ENCODE data around the gene CUEDC2. TPM values are rescaled to one million over a fixed set of nuclear protein-coding genes. Genes with fewer than 3 reads are reported as not detected.

CUEDC2 gene
- total RNA-seq, 2 donors from 2014 or later, result 61.8 to 66.3 TPM

DNA sequence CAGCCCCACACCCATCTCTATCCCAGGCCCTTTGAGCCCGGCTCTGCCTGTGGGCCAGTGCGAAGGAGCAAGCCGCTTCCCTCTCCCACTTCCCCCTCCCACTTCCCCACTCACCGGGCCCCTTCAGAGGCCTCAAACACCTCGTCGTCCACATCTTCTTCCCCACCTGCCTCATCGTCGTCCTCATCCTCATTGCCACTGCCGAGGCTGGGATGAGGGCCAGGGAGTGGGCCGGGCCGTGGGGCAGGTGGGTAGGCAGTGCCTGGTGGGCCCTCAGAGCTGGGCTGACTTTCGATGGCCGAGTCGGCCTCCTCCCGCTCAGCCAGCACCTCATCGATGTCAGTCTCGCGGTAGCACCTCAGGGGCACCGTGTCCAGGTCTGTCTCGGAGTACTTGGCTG lies 17.6 kb downstream of the CUEDC2 start:
- intact Hi-C loops (cut with DNase I), result no loop called here
- ATAC-seq (no peak), DNase-seq (peak; percentile 11)

DNA sequence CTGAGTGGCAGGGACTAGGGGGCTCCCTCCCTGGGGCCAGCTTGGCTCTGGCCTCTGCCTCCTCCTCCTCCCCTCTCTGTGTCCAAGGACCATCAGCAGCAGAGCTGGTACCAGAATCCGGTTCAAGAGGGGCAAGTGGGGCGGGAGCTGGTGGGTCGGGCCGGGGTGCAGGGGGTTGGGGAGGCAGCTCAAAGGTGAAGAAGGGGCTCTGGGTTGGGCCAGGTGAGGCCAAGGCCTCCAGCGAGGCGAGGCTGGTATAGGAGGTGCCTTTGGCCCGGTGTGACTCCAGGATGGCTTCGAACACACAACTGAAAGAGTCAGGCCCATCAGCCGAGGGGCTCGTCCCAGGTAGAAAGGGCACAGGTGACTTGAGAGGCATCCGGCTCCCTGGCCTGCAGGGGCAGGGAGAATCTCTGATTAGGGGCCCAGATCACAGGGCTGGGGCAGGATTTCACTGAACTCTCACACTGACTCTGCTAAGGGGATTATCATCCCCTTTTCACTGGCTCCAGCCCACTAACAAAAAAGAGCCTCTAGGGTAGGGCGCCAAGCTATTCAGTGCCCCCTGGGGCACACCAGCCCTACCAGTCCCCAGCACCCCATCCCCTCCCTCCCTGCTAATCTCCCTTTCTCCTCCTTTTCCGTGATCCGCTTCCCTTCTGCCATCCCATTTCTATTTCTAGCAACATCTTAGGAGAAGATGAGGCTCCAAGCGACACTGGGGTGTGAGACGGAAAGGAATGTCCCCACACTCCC lies 18.4 kb downstream of the CUEDC2 start:
- no peak for DNase-seq

DNA sequence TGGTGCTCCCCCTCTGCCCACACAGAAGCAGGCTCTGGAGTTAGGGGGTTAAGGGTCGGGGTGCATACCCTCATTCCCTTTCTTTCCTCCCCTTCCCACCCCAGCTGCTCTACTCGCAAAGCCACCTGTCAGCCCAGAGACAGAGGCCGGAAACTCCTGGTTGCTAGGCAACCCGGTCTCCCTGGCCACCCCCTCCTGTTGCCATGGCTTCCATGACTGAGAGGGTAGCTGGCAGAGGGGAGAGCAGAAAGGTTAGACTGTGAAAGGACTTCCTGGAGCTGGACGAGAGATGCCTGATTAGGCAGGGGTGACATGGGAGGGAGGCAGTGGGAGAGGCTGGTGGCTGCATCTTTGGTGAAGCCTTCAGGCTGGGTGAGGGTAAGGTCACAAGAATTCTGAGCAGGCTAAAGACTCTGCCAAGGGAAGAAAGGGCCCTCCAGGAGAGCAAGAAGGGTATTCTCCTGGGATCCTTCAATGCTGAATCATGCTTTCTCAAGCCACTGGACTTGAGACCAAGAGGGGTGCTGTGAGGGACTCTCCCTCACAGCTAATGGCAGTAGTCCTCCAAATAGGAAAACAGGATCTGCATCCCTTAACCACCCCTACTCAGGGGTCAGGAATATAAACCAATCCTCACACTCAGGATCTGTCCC lies 19.2 kb downstream of the CUEDC2 start:
- no peak for DNase-seq
- intact Hi-C loops (cut with DNase I), result no loop called here

More for the DNA sequence above, 18.4 kb downstream of the CUEDC2 start:
- no peak for ATAC-seq
- intact Hi-C loops (cut with DNase I), result no loop called here

DNA sequence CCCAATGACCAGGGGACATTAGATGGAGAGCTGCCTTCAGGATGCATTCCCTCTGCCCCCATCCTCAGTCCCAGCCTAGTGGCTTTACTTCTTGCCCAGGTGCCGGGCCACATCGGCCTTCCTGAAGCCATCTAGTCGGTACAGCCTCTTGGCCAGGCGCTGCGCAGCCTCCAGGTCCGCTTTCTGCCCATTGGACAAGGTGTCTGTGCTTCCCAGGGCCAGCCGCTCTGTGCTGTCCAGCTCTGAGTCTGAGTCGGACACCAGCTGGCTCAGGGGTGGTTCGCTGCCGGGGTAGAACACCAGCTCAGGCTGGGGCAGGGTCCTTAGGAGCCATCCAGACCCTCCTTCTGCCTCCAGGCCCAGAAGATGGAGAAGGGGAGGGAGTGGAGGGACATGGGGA lies 20.1 kb downstream of the CUEDC2 start:
- intact Hi-C loops (cut with DNase I), result no loop called here
- DNase-seq (no peak), ATAC-seq (no peak)

More for the DNA sequence above, 19.2 kb downstream of the CUEDC2 start:
- no peak for ATAC-seq

DNA sequence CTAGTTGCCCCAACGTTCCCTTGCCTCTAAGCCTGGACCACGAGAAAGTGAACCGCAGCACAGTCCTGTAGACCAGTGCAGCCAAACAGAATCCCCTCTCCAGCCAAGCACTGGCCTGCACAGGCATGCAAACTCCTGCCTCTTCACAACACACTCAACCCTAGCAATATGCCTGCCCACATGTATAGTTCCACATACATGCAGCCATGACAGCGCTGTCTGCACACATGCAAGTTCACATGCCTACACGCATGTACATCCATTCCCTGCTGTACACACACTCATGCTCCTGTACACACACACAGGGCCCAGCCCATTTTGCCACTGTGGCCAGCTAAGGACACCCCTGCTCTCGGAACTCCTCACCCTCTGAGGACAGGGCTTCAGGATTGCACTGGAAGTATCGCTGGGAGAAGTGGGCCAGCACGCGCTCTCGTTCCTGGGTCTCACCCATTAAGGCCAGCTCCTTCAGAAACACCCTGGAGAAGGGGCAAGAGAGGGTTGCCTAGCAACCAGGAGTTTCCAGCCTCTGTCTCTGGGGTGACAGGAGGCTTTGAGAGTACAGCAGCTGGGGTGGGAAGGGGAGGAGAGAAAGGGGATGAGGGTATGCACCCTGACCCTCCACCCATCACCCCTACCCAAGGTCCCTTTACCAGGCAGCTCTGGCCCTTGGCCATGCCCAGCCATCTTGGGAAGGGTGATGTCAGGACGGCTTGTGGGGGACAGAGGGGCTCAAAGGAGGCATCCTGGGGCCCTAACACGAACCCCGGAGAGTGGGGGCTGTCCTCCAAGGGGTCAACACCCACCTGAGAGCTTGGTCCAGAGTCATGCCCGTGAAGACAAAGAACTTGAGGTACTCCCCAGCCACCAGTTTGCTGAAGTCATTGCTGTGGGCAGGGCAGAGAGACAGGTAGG lies 20.8 kb downstream of the CUEDC2 start:
- no peak for DNase-seq
- intact Hi-C loops (cut with DNase I), result no loop called here

DNA sequence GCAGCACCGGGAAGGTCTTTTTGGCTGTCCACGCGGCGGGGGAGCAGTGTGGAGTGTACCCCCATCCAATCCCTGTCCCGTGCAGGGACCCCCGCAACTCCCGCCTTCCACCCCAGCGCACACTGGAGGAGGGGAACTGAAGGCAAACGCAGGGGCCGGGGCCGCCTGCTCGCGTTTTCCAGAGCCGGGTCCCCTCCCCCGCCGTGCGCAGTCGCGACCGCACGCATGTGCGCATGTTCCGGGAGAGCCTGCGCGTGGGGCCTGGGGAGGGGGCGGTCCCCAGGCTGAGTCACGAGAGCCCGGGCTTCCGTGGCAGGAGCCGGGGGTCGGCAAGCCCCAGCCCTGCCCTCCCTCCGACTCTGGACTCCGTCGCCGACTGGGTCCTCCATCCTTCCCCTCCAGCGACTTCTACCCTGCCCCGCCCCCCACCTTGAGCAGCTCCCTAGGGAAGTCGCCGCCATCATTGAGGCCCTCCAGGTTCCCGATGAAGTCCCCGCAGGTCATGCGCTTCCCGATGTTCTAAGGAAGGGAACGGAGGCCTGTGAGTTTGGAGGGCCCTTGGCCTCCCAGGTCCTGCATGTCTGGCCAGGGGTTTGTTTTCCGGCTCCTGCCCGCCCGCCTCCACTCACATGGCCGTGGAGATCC lies 21.8 kb downstream of the CUEDC2 start:
- DNase-seq (no peak), ATAC-seq (peak; percentile 27 to 31)
- intact Hi-C loops (cut with DNase I), result no loop called here

More for the DNA sequence above, 20.8 kb downstream of the CUEDC2 start:
- no peak for ATAC-seq

DNA sequence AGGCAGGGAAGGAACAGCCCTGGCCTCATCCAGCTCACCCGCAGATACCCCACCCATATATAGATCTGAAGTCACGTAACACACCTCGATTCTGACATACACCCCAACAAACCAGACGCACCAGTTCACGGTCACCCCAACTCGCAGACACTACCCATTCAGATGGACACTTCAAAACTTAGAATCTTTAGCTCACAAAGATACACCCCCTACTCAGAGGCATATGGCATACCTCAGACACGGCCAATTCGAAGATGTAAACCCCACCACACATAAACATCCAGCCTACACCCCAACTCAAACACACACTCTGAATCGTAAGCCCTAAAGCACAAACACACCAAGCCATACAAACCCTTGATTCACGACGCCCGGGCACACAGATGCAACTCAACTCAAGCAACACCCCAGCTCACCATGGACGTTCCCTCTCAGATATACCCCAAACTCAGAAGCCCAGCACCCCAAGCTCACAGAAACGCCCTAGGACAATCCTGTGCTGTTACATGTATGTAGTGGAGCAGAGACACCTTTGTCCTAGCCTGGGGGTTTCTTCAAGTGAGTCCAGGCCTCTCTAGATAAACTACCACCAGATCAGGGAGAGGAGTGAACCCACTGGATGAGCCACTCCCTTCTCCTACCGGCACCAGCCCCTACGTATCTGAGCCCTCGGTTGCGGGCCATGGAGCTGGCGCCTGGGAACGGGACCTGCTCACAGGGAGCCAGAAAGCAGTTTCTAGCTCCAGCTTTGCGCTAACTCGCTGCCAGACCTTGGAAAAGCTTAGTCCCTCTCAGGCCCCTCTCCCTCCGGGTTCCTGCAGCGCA lies 22.6 kb downstream of the CUEDC2 start:
- intact Hi-C loops (cut with DNase I), result no loop called here
- ATAC-seq, result peak; percentile 4 to 11
- no peak for DNase-seq

DNA sequence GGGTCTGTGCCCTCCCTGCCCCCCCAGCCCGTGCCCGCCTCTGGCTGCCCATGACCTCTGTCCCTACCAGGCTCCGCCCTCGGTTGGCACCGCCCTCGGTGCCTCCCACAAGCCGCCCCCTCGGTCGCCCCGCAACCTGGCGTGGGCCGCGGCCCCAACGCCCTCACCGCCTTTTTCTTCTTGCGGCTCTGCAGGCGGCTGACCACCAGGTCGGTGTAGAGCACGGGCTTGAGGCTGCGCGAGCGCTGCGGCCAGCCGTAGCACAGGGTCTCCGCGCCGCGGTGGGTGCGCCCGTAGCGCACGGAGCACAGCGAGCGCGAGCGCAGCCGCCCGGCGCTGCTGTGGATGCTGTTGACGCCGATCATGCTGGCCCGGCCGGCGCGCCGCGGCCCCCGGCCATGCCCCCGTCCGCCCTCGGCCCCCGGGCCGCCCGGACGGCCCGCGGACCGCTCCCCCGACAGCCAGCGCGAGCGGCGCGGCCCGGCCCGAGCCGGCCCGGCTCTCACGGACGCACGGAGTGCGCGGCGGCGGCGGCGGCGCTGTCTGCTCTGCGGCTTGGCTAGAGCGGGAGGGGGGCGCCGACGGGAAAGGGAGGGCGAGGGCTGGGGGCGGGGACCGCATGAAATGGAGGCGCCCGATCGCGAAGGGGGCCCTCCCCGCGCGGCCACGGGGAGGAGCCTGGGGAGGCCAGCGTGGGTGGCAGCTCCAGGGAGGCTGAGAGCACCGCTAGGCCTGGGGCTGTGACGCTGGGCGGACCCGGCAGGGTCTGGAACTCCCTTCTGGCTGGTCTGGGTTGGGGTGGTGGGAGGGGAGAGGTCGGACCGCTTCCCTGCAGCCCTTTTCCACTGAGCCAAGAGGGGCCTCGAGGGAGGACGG lies 23.4 kb downstream of the CUEDC2 start:
- intact Hi-C loops (cut with DNase I), result no loop called here
- ATAC-seq, result peak; percentile 42 to 69
- DNase-seq, result peak; percentile 65

DNA sequence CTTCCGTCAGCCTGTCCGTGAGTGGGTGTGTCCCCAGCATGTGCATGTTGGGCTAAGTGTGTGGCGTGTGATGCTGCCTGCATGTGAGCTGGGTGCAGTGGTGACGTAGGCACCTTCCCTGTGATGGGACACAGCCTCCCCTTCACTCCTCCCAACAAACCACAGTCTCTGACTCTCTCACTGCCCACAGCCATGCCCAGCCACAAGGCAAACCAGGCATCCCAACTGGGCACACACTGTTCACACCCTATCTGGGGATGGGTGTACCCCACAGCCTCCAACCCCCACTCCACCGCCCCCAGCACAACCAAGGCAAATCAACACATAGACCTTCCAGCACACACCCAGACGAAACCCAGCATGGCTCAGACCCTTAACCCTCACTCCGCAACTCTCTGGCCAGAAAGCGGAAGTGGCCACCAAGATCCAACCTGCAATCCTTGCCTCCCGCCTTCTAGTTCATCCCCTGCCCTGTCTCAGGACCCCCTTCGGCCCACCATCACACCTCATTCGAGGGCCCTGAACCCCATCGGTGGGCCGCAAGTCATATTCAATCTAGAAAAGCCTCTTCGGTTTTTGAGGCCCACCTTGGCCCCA lies 24.1 kb downstream of the CUEDC2 start:
- ATAC-seq (no peak), DNase-seq (no peak)
- intact Hi-C loops (cut with DNase I), result no loop called here

DNA sequence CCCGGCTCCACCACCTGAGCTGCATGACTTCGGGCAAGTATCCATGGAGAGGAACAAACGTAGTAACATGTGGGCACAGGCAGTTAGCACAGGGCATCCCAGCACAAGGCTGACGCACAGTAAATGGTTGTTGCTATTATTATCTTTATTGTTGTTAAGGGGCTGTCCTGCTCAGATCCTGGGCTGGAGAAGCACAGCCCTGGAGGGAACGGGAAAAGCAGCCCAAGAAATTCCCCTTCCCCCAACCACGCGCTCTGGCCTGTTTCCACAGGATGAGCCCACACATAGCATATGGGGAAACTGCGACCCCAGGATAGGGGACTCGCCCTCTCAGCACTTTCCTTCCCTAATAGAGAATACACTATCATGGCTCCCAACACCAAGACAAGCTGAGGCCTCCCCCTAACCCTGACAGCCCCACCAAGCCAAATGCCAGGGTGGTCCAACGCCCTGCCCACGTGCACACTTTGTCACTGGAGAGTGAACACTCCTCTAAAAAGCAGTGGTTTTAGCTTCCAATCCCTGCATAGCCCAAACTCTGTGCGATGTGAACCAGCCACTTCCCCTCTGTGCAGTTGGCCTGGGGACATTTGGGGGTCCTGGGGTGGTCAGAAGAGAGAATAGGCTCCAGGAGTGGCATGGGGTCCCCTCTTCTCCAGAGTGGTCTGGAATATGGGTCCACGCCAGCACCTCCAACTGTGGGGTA lies 24.8 kb downstream of the CUEDC2 start:
- no peak for ATAC-seq
- intact Hi-C loops (cut with DNase I), result no loop called here
- DNase-seq, result no peak

DNA sequence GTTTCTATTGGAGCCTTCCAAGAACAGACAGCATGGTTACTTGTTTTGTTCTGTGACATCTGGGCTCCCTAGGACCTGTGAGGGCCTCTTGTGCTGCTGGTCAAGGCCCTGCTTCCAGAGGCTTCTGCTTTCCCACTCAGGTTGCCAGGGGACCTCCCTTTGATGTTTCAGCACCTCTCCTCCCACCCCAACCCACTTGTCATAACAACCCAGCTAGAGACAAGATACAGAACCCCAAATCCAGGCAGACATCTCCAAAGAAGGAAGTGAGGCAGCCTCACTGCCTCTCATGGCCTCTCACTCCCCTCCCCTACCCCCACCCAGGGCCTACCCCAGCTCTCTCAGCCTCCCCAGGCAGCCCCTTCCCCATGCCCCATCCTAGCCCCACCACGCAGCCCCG lies 25.6 kb downstream of the CUEDC2 start:
- DNase-seq, result no peak
- no peak for ATAC-seq
- intact Hi-C loops (cut with DNase I), result no loop called here

DNA sequence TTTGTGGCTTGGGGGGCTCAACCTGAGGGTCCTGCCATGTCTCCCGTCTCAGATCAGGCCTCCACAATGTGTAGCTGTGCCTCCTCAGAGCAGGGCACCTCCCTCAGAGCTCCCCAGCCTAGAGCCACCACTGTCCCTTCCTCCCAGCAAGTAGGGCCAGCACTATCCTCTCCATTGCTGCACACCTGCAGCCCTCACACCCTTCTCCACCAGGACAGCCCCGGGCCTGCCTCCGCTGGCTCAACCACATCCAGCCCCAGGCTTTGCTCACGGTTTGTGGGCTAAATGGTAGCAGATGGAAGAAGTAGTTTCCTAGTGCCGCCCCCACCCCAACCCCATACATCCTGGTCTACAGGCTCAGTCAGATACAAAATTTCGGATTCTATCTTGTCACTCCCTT lies 26.7 kb downstream of the CUEDC2 start:
- ATAC-seq, result no peak
- intact Hi-C loops (cut with DNase I), result no loop called here
- DNase-seq, result no peak

DNA sequence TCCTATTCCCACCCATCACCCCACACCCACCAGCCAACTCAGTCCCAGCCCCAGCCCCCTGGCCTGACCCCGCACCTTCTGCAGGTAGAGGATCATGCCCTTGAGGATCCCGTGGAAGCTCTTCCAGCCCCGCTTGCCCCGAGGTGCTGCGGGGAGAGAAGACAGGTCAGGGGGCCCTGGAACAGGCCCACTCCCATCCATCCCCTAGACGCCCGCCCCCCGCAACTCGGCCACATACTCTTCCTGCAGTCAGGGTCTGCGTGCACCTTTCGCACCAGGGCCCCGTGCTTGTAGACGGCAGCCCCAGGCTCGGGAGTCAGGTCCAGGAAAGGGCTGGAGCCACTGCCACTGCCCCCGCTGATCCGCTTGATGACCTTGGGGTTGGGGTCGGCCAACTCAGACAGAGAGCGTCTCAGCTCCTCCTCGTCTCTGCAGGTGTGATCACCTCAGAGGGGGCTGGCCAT lies 27.2 kb downstream of the CUEDC2 start:
- DNase-seq, result no peak
- intact Hi-C loops (cut with DNase I), result no loop called here
- no peak for ATAC-seq

DNA sequence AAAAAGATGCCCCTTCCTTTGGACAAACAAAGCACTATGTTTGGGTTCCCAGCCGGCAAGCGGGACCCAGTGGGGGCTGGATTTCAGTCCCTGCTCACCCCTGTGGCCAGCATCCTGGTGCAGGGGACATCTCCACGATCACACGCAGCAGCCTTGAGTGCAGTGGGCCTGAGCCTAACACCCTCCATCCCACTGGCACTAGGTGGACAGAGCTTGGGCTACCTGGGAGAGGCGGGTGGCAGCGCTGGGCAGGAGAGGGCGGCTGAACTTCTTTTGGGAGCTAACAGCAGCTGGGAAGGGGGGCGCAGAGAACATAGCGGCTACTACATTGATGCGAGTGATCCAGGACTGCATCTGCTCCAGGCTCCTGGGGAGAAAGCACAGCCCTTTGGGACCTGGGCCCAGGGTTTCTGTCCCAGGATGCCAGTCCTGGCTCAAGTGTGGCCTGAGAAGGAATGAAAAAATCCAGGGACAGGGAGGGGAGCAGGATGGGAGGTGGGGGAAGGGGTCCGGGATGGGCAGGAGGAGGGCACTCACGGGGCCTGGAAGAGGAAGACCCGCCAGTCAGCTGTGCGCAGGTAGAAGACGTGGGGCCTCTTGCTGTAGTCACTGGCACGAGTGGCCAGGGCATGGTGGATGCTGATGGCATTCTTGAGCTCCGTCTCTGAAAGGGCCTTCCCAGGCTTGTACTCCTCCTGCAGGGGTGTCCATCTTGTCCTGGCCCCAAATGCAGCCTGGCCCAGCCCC lies 27.8 kb downstream of the CUEDC2 start:
- no peak for ATAC-seq
- intact Hi-C loops (cut with DNase I), result loop anchor here in 1 of 2 donors (5.0 kb wide), 1 partner anchor 177 kb away; the partner anchor contains the start of gene ELOVL3
- no peak for DNase-seq

DNA sequence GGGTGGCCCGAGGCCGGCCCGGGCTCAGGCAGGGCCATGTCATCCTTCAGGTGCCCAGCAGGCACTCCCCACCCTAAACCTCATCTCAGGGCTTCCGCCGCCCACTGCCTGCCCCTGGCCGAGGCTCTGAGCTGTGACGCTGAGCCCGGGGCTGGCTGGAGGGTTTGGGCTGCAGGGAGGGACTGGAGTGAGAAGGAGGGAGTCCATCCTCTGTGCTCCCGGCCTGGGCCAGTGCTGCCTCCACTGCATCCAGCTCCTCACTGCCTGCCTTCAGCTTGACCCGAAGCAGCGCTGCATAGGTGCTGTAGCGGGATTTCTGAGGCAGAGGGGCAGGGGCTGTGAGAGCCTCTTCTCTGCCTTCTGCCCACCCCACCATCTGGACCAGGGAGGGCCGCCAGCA lies 29.3 kb downstream of the CUEDC2 start:
- intact Hi-C loops (cut with DNase I), result loop anchor here in 1 of 2 donors (5.0 kb wide), 1 partner anchor 176 kb away; the partner anchor contains the start of gene ELOVL3
- ATAC-seq, result no peak
- no peak for DNase-seq

DNA sequence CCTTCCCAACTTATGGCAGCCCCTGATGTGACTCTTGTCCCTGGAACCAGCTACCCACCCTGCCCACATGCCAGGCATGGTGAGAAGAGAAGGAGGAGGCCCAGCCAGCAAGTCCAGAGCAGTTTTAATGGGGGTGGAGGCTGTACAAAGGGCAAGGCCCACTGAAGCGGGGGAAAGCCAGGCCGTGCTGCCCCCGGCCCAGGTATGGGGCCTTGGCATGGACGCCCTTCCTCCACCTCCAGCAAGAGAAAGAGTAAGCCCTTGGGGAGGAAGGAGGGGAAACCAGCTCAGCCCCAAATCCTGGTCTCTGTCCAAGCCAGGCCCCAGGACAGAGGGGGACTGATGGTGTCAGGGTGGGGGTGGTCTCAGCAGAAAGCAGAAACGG lies 29.9 kb downstream of the CUEDC2 start:
- intact Hi-C loops (cut with DNase I), result loop anchor here in 1 of 2 donors (5.0 kb wide), 1 partner anchor 175 kb away; the partner anchor contains the start of gene ELOVL3

More for the DNA sequence above, 29.9 kb downstream of the CUEDC2 start:
- no peak for ATAC-seq
- no peak for DNase-seq
